ENCODE data around the gene CFAP99. TPM values are rescaled to one million over a fixed set of nuclear protein-coding genes. Genes with fewer than 3 reads are reported as not detected.

Gene CFAP99
- total RNA-seq, 1 donor from 2014 or later: not detected

DNA sequence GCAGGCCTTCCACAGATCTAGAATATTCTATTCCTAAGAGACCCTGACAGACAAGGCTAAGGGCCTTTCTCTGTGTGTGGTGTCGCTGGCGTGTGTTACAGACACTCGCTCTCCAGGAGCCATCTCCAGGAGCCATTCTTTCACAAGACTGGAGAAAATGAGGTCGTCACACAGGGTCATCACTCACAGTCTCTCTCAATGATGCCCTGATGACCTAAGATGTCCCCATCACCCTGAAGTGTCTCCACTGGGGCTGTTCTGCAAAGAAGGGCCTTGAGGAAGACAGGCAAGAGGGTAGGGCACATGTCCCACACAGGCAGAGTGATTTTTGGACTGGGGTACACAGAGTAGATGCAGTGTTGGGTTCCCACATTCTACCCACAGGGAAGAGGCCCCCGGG lies 35.0 kb upstream of the CFAP99 start:
- H3K4me3 Mint-ChIP-seq: no peak overlapping the region
- no peaks in the 10 kb centered on the region for H3K9me3 Mint-ChIP-seq
- TF ChIP-seq, protein P1, sequence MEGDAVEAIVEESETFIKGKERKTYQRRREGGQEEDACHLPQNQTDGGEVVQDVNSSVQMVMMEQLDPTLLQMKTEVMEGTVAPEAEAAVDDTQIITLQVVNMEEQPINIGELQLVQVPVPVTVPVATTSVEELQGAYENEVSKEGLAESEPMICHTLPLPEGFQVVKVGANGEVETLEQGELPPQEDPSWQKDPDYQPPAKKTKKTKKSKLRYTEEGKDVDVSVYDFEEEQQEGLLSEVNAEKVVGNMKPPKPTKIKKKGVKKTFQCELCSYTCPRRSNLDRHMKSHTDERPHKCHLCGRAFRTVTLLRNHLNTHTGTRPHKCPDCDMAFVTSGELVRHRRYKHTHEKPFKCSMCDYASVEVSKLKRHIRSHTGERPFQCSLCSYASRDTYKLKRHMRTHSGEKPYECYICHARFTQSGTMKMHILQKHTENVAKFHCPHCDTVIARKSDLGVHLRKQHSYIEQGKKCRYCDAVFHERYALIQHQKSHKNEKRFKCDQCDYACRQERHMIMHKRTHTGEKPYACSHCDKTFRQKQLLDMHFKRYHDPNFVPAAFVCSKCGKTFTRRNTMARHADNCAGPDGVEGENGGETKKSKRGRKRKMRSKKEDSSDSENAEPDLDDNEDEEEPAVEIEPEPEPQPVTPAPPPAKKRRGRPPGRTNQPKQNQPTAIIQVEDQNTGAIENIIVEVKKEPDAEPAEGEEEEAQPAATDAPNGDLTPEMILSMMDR (conservative IDR thresholded peaks at IDR 0.05): no peak
- peaks cover 23% of the 10 kb centered on the region for H3K4me1 Mint-ChIP-seq
- H3K27ac Mint-ChIP-seq (ENCODE audit: unreplicated experiment): no peak overlapping the region
- no peak for DNase-seq (ENCODE audit: low read depth, low spot score)
- no peaks in the 10 kb centered on the region for H3K36me3 Mint-ChIP-seq (ENCODE audit: low read depth)
- peaks cover 13% of the 10 kb centered on the region for H3K27me3 Mint-ChIP-seq (ENCODE audit: low read depth)

DNA sequence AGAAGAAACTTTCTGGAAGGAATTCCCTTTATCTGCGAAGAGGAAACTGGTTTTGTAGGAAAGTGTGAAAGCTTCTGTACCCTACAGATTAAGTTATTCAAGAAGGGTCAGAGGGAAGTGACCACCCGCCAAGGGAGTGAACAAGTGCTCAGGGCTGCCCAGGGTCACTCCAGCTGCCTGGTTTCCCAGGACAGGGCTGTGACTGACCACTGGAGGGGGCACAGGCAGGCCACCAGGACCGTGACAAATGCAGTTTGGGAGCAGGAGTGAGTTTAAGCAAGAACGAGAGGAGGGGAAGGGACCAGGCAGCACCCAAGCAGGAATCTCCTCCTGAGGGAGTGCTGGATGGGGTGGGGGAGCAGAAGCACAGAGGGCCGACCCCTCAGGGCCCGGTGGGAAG lies 34.5 kb upstream of the CFAP99 start:
- TF ChIP-seq, protein P1 (conservative IDR thresholded peaks at IDR 0.05): no peak
- Mint-ChIP-seq H3K4me1 (peaks cover 23% of the 10 kb centered on the region), H3K9me3 (no peaks in the 10 kb centered on the region), H3K36me3 (ENCODE audit: low read depth) (no peaks in the 10 kb centered on the region), H3K27ac (ENCODE audit: unreplicated experiment) (peak overlapping the region; percentile 73), H3K4me3 (no peak overlapping the region), H3K27me3 (ENCODE audit: low read depth) (peaks cover 17% of the 10 kb centered on the region)
- no peak for DNase-seq (ENCODE audit: low read depth, low spot score)

DNA sequence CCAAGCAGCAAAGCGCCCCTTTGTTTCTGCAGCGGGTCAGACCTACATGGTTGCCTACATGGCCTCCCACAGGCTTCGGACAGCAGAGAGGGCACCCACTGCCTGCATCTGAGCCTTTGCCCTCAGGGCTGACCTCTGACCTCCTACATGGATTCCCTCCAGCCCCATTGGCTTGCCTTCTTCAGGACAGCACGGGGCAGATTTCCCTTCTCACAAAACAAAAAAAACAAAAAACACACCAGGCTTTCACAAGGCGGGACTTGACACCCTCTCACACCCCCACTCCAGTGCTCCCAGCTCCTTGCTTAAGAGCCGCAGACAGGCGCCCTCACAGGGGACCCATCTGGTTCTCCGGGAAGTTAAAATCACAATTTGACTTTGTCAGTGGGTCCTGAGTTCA lies 33.2 kb upstream of the CFAP99 start:
- Mint-ChIP-seq H3K27ac (ENCODE audit: unreplicated experiment) (no peak overlapping the region), H3K9me3 (no peaks in the 10 kb centered on the region), H3K4me3 (peak overlapping the region; percentile 5), H3K27me3 (ENCODE audit: low read depth) (peaks cover 26% of the 10 kb centered on the region), H3K36me3 (ENCODE audit: low read depth) (no peaks in the 10 kb centered on the region), H3K4me1 (peaks cover 23% of the 10 kb centered on the region)
- peak; percentile 74 for DNase-seq (ENCODE audit: low read depth, low spot score)
- TF ChIP-seq, protein P1 (conservative IDR thresholded peaks at IDR 0.05): no peak

DNA sequence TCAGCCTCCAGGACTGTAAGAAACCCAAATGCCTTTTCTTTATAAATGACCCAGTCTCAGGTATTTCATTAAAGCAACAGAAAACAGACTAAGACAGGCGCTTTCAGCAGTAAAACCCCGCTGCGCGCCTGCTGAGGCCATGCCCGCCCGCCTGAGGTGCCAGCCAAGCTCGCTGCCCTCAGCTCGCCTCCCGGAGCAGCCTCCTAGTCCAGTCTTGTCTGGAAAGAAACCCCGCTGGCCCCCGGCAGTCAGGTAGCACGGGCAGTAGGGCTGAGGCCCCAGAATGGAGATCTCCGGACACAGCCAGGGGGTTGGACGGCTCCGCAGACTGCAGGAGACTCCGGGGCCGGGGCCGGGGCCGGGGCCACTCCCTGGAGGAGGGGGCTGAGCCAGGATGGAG lies 32.0 kb upstream of the CFAP99 start:
- no peak overlapping the region for H3K4me3 Mint-ChIP-seq
- H3K36me3 Mint-ChIP-seq (ENCODE audit: low read depth): no peaks in the 10 kb centered on the region
- no peaks in the 10 kb centered on the region for H3K9me3 Mint-ChIP-seq
- H3K27me3 Mint-ChIP-seq (ENCODE audit: low read depth): peaks cover 38% of the 10 kb centered on the region
- DNase-seq (ENCODE audit: low read depth, low spot score): no peak
- TF ChIP-seq, protein P1 (conservative IDR thresholded peaks at IDR 0.05): no peak
- H3K27ac Mint-ChIP-seq (ENCODE audit: unreplicated experiment): no peak overlapping the region
- peaks cover 26% of the 10 kb centered on the region for H3K4me1 Mint-ChIP-seq

DNA sequence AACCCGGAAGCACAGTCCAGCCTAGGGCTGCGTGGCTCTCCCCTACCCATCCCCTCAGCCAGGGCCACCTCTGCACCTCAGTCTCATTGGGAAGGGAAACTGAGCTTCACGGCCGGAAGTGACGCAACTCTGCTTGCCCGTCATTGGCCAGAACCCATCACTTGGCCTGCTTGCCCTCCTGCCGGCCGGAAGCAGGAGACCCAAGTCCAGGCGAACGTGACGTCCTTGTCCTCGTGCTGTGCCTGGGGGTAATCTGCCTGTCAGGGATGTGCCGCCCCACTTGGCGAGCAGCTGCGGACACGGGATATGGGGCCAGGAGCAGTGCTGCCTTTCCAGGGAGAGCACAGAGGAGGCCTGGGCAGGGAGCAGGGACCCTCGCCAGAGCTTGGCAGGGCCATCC lies 31.5 kb upstream of the CFAP99 start:
- TF ChIP-seq, protein P1 (conservative IDR thresholded peaks at IDR 0.05): no peak
- Mint-ChIP-seq H3K4me1 (peaks cover 26% of the 10 kb centered on the region), H3K4me3 (no peak overlapping the region), H3K9me3 (no peaks in the 10 kb centered on the region), H3K27me3 (ENCODE audit: low read depth) (peaks cover 42% of the 10 kb centered on the region), H3K27ac (ENCODE audit: unreplicated experiment) (no peak overlapping the region), H3K36me3 (ENCODE audit: low read depth) (no peaks in the 10 kb centered on the region)
- no peak for DNase-seq (ENCODE audit: low read depth, low spot score)

DNA sequence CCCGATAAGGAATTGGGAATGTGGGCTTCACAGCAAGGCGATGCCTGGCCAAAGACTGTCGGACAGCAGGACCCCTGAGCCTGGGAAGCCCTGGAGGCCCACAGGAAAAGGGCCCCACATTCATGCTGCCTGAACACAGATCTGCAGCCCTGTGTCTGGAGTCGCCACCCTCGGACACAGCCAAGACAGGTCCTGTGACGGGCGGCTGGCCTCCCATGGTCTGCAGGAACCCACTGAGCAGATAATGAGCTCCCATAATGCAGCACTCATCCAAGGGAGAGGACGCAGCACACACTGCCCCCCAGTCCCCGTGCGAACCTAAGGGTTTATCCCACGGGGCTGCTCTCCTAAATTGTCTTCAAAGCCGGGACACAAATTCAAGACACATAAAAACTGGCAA lies 30.9 kb upstream of the CFAP99 start:
- H3K27ac Mint-ChIP-seq (ENCODE audit: unreplicated experiment): no peak overlapping the region
- H3K36me3 Mint-ChIP-seq (ENCODE audit: low read depth): no peaks in the 10 kb centered on the region
- peaks cover 47% of the 10 kb centered on the region for H3K27me3 Mint-ChIP-seq (ENCODE audit: low read depth)
- no peaks in the 10 kb centered on the region for H3K9me3 Mint-ChIP-seq
- TF ChIP-seq, protein P1 (conservative IDR thresholded peaks at IDR 0.05): no peak
- no peak overlapping the region for H3K4me3 Mint-ChIP-seq
- peaks cover 26% of the 10 kb centered on the region for H3K4me1 Mint-ChIP-seq
- no peak for DNase-seq (ENCODE audit: low read depth, low spot score)
